ENCODE data around the gene SLC49A4.

GRCh38 chr3:122774564-122774963 is 20.3 kb upstream of the SLC49A4 start:
- TF ChIP-seq CTCF (IDR thresholded peaks at IDR 0.05; ENCODE audit: poor library complexity) (no peak), EZH2phosphoT487 (IDR thresholded peaks at IDR 0.05; ENCODE audit: low read depth, severe bottlenecking, unreplicated experiment) (no peak)

Measured in hepatocyte (in vitro differentiated cells).